GM12891 (cell line): ENCODE data around the gene YPEL5.

ENCODE experiments used
- PAX5 ChIP-seq: IDR thresholded peaks from 2 replicates; pipeline ENCODE4 v1.6.1; 2011; ENCODE audit warnings: low read length, moderate library complexity, mild to moderate bottlenecking; ENCODE audit not compliant: insufficient read depth, severe bottlenecking
- POLR2A ChIP-seq: IDR thresholded peaks from 2 replicates; pipeline ENCODE4 v1.6.1; 2011; ENCODE audit warnings: low read depth, low read length, control low read depth
- POLR2AphosphoS5 ChIP-seq: IDR thresholded peaks from 2 replicates; pipeline ENCODE4 v1.6.1; 2011; ENCODE audit warnings: low read depth, low read length, control low read depth
- SPI1 ChIP-seq: IDR thresholded peaks from 2 replicates; pipeline ENCODE4 v1.6.1; 2011; ENCODE audit warnings: low read depth, low read length, control low read depth
- TAF1 ChIP-seq: IDR thresholded peaks from 2 replicates; pipeline ENCODE4 v1.6.1; 2011; ENCODE audit warnings: low read depth, low read length, control low read depth

DNA sequence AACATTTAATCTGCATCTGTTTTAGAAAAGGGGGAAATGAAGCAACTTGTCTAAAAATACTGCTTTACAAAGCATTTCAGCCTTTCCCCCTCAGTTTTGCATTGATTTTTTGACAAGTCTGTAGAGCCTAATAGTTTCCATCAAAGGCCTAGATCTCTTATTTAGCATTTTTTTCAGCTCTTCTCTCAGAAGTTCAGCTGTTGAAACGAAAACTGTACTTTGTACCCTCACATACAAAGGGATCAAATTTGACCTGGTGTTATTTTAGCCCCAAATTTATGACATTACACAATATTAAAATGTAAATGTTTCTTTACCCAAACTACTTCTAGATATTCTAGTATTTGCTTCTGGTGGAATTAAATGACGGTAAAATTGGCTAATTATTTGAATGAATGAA is 13.0 kb downstream of the YPEL5 start:
- TF ChIP-seq SPI1 (no peak), POLR2A (no peak), TAF1 (no peak), PAX5 (no peak), POLR2AphosphoS5 (no peak)
